ENCODE results near the gene PLCL1.

Gene PLCL1

GRCh38 chr2:198168651-198169050 lies 364.3 kb downstream of the PLCL1 start:
- H3K27ac ChIP-seq = no peak overlapping the region
- TF ChIP-seq CTCF (conservative IDR thresholded peaks at IDR 0.05) (no peak), ZFX (IDR thresholded peaks at IDR 0.05) (no peak)

DNA sequence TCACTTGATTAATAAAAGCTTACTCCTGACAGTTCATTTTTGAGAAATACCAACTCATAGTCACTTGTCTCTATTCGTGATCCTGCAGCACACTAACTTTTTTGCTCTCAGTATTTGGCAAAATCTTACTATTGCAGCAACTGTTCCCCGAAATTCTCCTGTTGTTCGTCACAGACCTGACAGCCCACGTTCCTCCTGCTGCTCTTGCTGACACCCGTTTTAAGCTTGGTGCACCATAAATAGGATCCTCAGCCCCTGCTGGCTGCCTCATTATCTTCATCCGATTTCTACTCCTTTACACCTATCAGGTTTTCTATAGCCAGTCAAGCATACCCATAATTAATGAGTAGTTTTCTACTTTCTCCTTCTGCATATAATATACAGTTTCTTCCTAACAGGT lies 368.8 kb downstream of the PLCL1 start:
- TF ChIP-seq CTCF (conservative IDR thresholded peaks at IDR 0.05) (no peak), ZFX (IDR thresholded peaks at IDR 0.05) (no peak)
- H3K27ac ChIP-seq = no peak overlapping the region

- TF ChIP-seq ZFX (IDR thresholded peaks at IDR 0.05) (no peak), CTCF (conservative IDR thresholded peaks at IDR 0.05) (no peak)
- H3K27ac ChIP-seq = no peak overlapping the region
Measured at GRCh38 chr2:198173864-198174263, 369.5 kb downstream of the PLCL1 start.

DNA sequence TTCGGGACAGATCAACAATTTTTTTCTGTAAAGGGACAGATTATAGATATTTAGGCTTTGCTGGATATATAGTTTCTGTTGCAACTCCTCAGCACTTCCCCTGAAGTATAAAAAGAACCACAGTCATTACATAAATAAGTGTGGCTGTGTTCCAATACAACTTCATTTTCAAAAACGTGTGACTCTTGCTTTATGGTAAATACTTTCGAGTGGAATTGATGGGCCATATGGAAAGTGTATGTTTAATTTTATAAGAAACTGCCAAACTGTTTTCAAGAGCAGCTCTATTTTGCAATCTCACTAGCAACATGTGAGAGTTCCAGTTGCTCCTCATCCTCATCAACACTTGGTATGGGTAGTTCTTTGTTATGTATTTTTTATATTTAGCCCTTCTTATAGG lies 370.9 kb downstream of the PLCL1 start:
- no peak overlapping the region for H3K27ac ChIP-seq
- no peak for TF ChIP-seq CTCF (conservative IDR thresholded peaks at IDR 0.05)
- TF ChIP-seq ZFX (IDR thresholded peaks at IDR 0.05) = no peak

- no peak overlapping the region for H3K27ac ChIP-seq
- no peak for TF ChIP-seq CTCF (conservative IDR thresholded peaks at IDR 0.05)
- TF ChIP-seq ZFX (IDR thresholded peaks at IDR 0.05) = no peak
Measured at GRCh38 chr2:198177040-198177439, 372.6 kb downstream of the PLCL1 start.

- TF ChIP-seq ZFX (IDR thresholded peaks at IDR 0.05) (no peak), CTCF (conservative IDR thresholded peaks at IDR 0.05) (no peak)
Measured at GRCh38 chr2:198178766-198179165, 374.4 kb downstream of the PLCL1 start.

GRCh38 chr2:198186257-198186656 lies 381.9 kb downstream of the PLCL1 start:
- no peak for TF ChIP-seq CTCF (conservative IDR thresholded peaks at IDR 0.05)
- no peak for TF ChIP-seq ZFX (IDR thresholded peaks at IDR 0.05)
- H3K27ac ChIP-seq = no peak overlapping the region

More at GRCh38 chr2:198178766-198179165, 374.4 kb downstream of the PLCL1 start:
- H3K27ac ChIP-seq = no peak overlapping the region
